B cell (primary cell): ENCODE results near the gene HAP1. TPM values are rescaled to one million over a fixed set of nuclear protein-coding genes. Genes with fewer than 3 reads are reported as not detected.

Experiments
- ATAC-seq: fragments of 200-7000 bp; cut with Tn5 transposase; one replicate; pipeline ENCODE4 v1.10.0; 2021; ENCODE audit warnings: low read depth, mild to moderate bottlenecking, moderate number of reproducible peaks, moderate library complexity
- CTCF ChIA-PET: fragments of 350-600 bp; sonication (Branson Sonifier 250); formaldehyde crosslinking; loops from one replicate; lab custom pipeline; 2021; ENCODE audit warnings: antibody characterized with exemption, inconsistent platforms; lab: Charles Lee
- POLR2A ChIA-PET: fragments of 350-600 bp; sonication (Branson Sonifier 250); formaldehyde crosslinking; loops from one replicate; lab custom pipeline; 2021; ENCODE audit warnings: antibody characterized with exemption; lab: Charles Lee
- DNase-seq: peaks from one replicate; pipeline ENCODE4 v3.0.0; 2013
- H2AFZ ChIP-seq: 2 replicates; pipeline ENCODE4 v1.6.1; 2012; ENCODE audit warnings: mild to moderate bottlenecking, low read depth, low read length; ENCODE audit not compliant: insufficient read depth, poor library complexity, severe bottlenecking
- H3K27ac ChIP-seq, 2 donors: 1 replicate in 1 of 2; 2 replicates in 1 of 2; pipeline ENCODE4 v1.5.1; 2012 to 2013; ENCODE audit warnings: low read length in 2 of 2, mild to moderate bottlenecking in 2 of 2, moderate library complexity in 1 of 2
- H3K27me3 ChIP-seq, 4 experiments: fragments of 200-600 bp in 1 of 4; sonication (generic) in 1 of 4; replicated peaks in 1 of 4; 1 replicate in 2 of 4; 2 replicates in 2 of 4; pipeline versions ENCODE4 v1.6.1 to v1.7.0; 2013 to 2016; ENCODE audit warnings: low read length in 3 of 4, mild to moderate bottlenecking in 2 of 4, mixed read lengths in 1 of 4, moderate library complexity in 1 of 4; ENCODE audit not compliant: insufficient read depth in 4 of 4, control insufficient read depth in 3 of 4; ENCODE audit errors: control extremely low read depth in 1 of 4
- H3K36me3 ChIP-seq, 2 experiments: replicated peaks in 1 of 2; 1 replicate in 1 of 2; 2 replicates in 1 of 2; pipeline versions ENCODE4 v1.6.1 to v1.7.1; 2013; ENCODE audit warnings: low read length in 1 of 2; ENCODE audit not compliant: insufficient read depth in 2 of 2, control insufficient read depth in 1 of 2; ENCODE audit errors: control extremely low read depth in 1 of 2, extremely low read depth in 1 of 2
- H3K4me1 ChIP-seq, 2 donors: fragments of 200-600 bp in 1 of 2; sonication (generic) in 1 of 2; 1 replicate in 1 of 2; 2 replicates in 1 of 2; pipeline versions ENCODE4 v1.5.1 to v1.6.1; 2013 to 2017; ENCODE audit warnings: low read length in 2 of 2; ENCODE audit not compliant: control insufficient read depth in 2 of 2, insufficient read depth in 2 of 2
- H3K4me2 ChIP-seq: replicated peaks from 2 replicates; pipeline ENCODE3; 2012; ENCODE audit warnings: mild to moderate bottlenecking, low read depth, low read length; ENCODE audit not compliant: poor library complexity, severe bottlenecking
- H3K4me3 ChIP-seq, 5 experiments: fragments of 200-600 bp in 1 of 5; sonication (generic) in 1 of 5; 1 replicate in 3 of 5; 2 replicates in 2 of 5; pipeline versions ENCODE4 v1.5.1 to v1.7.0; 2011 to 2016; ENCODE audit warnings: low read length in 4 of 5, mild to moderate bottlenecking in 4 of 5, low read depth in 2 of 5, control low read depth in 1 of 5, moderate library complexity in 1 of 5; ENCODE audit not compliant: insufficient read depth in 1 of 5; ENCODE audit errors: control extremely low read depth in 1 of 5, extremely low read depth in 1 of 5
- H3K79me2 ChIP-seq: fragments of 200-600 bp; sonication (generic); one replicate; pipeline ENCODE4 v1.6.0; 2016; ENCODE audit warnings: low read length; ENCODE audit not compliant: control insufficient read depth, insufficient read depth
- H3K9ac ChIP-seq: fragments of 200-600 bp; sonication (generic); 2 replicates; pipeline ENCODE4 v1.6.1; 2017; ENCODE audit warnings: mild to moderate bottlenecking, low read length, moderate library complexity
- H3K9me3 ChIP-seq, 3 donors: one replicate each; pipeline versions ENCODE4 v1.6.1 to v1.7.1; 2013; ENCODE audit warnings: low read length in 2 of 3; ENCODE audit not compliant: control insufficient read depth in 2 of 3, insufficient read depth in 1 of 3; ENCODE audit errors: control extremely low read depth in 1 of 3
- H4K20me1 ChIP-seq: 2 replicates; pipeline ENCODE4 v1.6.0; 2012; ENCODE audit warnings: mild to moderate bottlenecking, low read length; ENCODE audit not compliant: insufficient read depth, control insufficient read depth, poor library complexity, severe bottlenecking
- H3K27ac Mint-ChIP-seq: one replicate; pipeline ENCODE4 v1.8.0; 2021; ENCODE audit warnings: mixed read lengths
- H3K27me3 Mint-ChIP-seq: one replicate; pipeline ENCODE4 v1.8.0; 2021; ENCODE audit warnings: mixed read lengths
- H3K4me1 Mint-ChIP-seq: one replicate; pipeline ENCODE4 v1.8.0; 2021; ENCODE audit warnings: mixed read lengths
- H3K4me3 Mint-ChIP-seq: one replicate; pipeline ENCODE4 v1.8.0; 2021; ENCODE audit warnings: mixed read lengths
- H3K9me3 Mint-ChIP-seq: one replicate; pipeline ENCODE4 v1.8.0; 2022; ENCODE audit warnings: mixed read lengths; ENCODE audit not compliant: insufficient read depth
- EZH2 ChIP-seq: IDR thresholded peaks from 2 replicates; pipeline ENCODE4 v1.6.1; 2012; ENCODE audit warnings: borderline replicate concordance, low read depth, mild to moderate bottlenecking, moderate library complexity, low read length; ENCODE audit not compliant: insufficient read depth, poor library complexity, severe bottlenecking
- WGBS: methylation state at CpG from one replicate; pipeline ENCODE4 v1.1.5; 2013; ENCODE audit warnings: missing lambda C conversion rate; ENCODE audit not compliant: insufficient coverage; 5-methylcytosine and 5-hydroxymethylcytosine counted together
- intact Hi-C: fragments of 100-400 bp; cut with micrococcal nuclease; formaldehyde crosslinking; loops from one replicate; pipeline ENCODE4 v1.10.0; 2022
- polyA plus RNA-seq: library from polyadenylated mRNA; depleted of rRNA; stranded (reverse); fragments of >200 nt; gene quantifications from 2 replicates; pipeline ENCODE4 v1.2.3, GENCODE V29; 2012
- total RNA-seq, 2 donors: library from RNA; stranded (reverse); fragments of 120-200 nt in 1 of 2; gene quantifications; 1 replicate in 1 of 2; 2 replicates in 1 of 2; pipeline versions ENCODE4 v1.2.3 to v1.2.4, GENCODE V29; 2013 to 2022
- TF ChIP-seq, protein P1 (sequence below): fragments of 200-600 bp; IDR thresholded peaks from one replicate; pipeline ENCODE4 v1.8.0; 2022; ENCODE audit warnings: antibody characterized with exemption, mild to moderate bottlenecking

Gene HAP1
- total and polyA plus RNA-seq, 2 donors (not counting 1 experiment from before 2014, with no cell fraction given), result 0.03 to 0.37 TPM

DNA sequence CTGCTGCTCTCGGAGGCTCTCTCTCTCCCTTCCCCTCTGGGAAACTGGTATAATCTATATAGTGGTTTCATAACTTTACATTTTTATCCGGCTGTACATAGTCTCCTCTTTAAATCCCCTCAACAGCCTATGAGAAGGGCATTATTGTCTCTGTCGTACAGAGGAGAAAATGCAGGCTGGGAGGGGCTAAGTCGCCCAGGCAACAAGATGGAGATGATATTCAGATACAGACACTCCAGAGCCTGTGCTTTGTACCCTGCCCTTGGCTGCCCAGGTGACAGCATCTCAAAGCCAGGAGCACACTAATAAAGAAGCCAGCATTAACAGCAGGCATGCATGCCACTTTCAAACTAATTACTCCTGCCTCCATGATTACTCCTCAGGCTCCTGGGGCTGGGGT is 50.4 kb downstream of the HAP1 start:
- no peak for DNase-seq
- H3K27ac ChIP-seq, result no peak overlapping the region
- H3K36me3 ChIP-seq, result no peaks in the 10 kb centered on the region
- Mint-ChIP-seq H3K27ac (no peak overlapping the region), H3K27me3 (no peaks in the 10 kb centered on the region), H3K9me3 (no peaks in the 10 kb centered on the region), H3K4me1 (peaks cover 12% of the 10 kb centered on the region), H3K4me3 (no peak overlapping the region)
- peaks cover 14 to 17% of the 10 kb centered on the region in 2 donors for H3K4me1 ChIP-seq
- intact Hi-C loops, result no loop called here
- H3K4me2 ChIP-seq, result no peak overlapping the region
- CTCF ChIA-PET, result interaction anchor here (0.9 to 1.5 kb wide), 2 partner anchors 12 to 21 kb away, joined by 3 to 7 read pairs; no protein-coding TSS in a partner anchor
- ATAC-seq, result no peak
- POLR2A ChIA-PET, result no interaction called here
- 100% methylated on average over 2 of the region's 4 CpGs for WGBS
- no peaks in the 10 kb centered on the region for H3K79me2 ChIP-seq
- TF ChIP-seq, protein P1, sequence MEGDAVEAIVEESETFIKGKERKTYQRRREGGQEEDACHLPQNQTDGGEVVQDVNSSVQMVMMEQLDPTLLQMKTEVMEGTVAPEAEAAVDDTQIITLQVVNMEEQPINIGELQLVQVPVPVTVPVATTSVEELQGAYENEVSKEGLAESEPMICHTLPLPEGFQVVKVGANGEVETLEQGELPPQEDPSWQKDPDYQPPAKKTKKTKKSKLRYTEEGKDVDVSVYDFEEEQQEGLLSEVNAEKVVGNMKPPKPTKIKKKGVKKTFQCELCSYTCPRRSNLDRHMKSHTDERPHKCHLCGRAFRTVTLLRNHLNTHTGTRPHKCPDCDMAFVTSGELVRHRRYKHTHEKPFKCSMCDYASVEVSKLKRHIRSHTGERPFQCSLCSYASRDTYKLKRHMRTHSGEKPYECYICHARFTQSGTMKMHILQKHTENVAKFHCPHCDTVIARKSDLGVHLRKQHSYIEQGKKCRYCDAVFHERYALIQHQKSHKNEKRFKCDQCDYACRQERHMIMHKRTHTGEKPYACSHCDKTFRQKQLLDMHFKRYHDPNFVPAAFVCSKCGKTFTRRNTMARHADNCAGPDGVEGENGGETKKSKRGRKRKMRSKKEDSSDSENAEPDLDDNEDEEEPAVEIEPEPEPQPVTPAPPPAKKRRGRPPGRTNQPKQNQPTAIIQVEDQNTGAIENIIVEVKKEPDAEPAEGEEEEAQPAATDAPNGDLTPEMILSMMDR, result no peak
- TF ChIP-seq EZH2, result no peak
- H3K9me3 ChIP-seq, result no peaks in the 10 kb centered on the region
- H4K20me1 ChIP-seq, result peaks cover 3% of the 10 kb centered on the region
- no peak overlapping the region for H3K9ac ChIP-seq
- no peaks in the 10 kb centered on the region for H3K27me3 ChIP-seq
- H3K4me3 ChIP-seq, result no peak overlapping the region
- H2AFZ ChIP-seq, result no peak overlapping the region

DNA sequence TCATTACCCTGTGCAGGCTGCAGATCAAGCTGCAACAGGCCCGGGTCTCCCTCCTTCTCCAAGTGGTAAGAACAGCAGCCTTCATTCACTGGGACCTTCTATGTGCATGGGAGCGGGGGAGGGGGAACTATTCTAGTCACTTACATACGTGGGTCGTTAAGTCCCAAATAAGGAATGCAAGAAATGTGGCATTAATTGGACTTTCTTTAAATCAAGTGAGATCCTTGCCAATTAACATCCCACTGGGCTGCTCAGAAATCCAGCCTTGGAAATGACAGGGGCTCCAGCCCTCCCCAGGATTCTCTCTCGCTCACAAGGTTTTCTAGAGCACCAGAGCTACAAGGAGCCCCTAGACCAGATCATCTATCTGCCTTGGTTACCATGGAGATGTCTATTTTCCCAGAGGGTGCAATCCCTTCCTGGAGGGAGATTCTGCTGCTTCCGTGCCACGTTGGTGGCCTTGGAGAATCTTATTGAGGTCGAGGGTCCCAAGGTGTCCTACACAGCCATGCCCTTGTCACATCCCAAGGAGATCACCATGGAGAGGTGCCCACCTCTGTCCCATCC is 50.9 kb downstream of the HAP1 start:
- H3K4me3 Mint-ChIP-seq, result no peak overlapping the region
- no peaks in the 10 kb centered on the region for H3K27me3 Mint-ChIP-seq
- H3K27ac ChIP-seq, result no peak overlapping the region
- DNase-seq, result no peak
- H3K9ac ChIP-seq, result no peak overlapping the region
- no peaks in the 10 kb centered on the region for H3K9me3 ChIP-seq
- CTCF ChIA-PET, result interaction anchor here (1.7 kb wide), 1 partner anchor 17 kb away, joined by 7 read pairs; no protein-coding TSS in a partner anchor
- H3K27ac Mint-ChIP-seq, result no peak overlapping the region
- H2AFZ ChIP-seq, result no peak overlapping the region
- no peaks in the 10 kb centered on the region for H4K20me1 ChIP-seq
- no peaks in the 10 kb centered on the region for H3K79me2 ChIP-seq
- TF ChIP-seq EZH2, result no peak
- TF ChIP-seq, protein P1, result no peak
- POLR2A ChIA-PET, result no interaction called here
- H3K4me1 Mint-ChIP-seq, result peaks cover 17% of the 10 kb centered on the region
- H3K36me3 ChIP-seq, result no peaks in the 10 kb centered on the region
- H3K4me1 ChIP-seq, result peaks cover 19 to 22% of the 10 kb centered on the region in 2 donors
- H3K27me3 ChIP-seq, result no peaks in the 10 kb centered on the region
- no peak for ATAC-seq
- no peaks in the 10 kb centered on the region for H3K9me3 Mint-ChIP-seq
- H3K4me3 ChIP-seq, result no peak overlapping the region
- no peak overlapping the region for H3K4me2 ChIP-seq
- intact Hi-C loops, result no loop called here
- 100% methylated on average over 3 of the region's 8 CpGs for WGBS
